H1 (cell line): Measurements from ENCODE around the gene ASPHD2. TPM values are rescaled to one million over a fixed set of nuclear protein-coding genes. Genes with fewer than 3 reads are reported as not detected.

ENCODE experiments used
- CTCF ChIA-PET: fragments of 300-600 bp; sonication (Branson Sonifier 250); formaldehyde crosslinking; loops from one replicate; lab custom pipeline; 2021; ENCODE audit not compliant: partially characterized antibody; lab: Charles Lee
- POLR2A ChIA-PET: fragments of 300-600 bp; sonication (Branson Sonifier 250); formaldehyde crosslinking; loops from one replicate; lab custom pipeline; 2021; ENCODE audit warnings: inconsistent platforms; ENCODE audit not compliant: partially characterized antibody; lab: Charles Lee
- DNase-seq, 2 experiments: peaks; one replicate each; pipeline versions ENCODE4 v3.0.0 to v3.0.0-alpha.2; 2010 to 2022; ENCODE audit warnings: low spot score in 2 of 2, low read depth in 1 of 2, mixed read lengths in 1 of 2
- FAIRE-seq: peaks from 2 replicates; lab custom pipeline; 2011; peaks lifted over from hg19 to GRCh38; lab: Jason Lieb, UNC
- H2AFZ ChIP-seq: 2 replicates; pipeline ENCODE4 v1.8.1; 2012; ENCODE audit warnings: low read length, inconsistent platforms
- H2AK5ac ChIP-seq: 2 replicates; pipeline ENCODE4 v1.6.1; 2013; ENCODE audit warnings: low read depth, low read length
- H2BK120ac ChIP-seq: replicated peaks from 2 replicates; pipeline ENCODE3; 2013; ENCODE audit warnings: low read depth, low read length, inconsistent platforms
- H2BK12ac ChIP-seq: 2 replicates; pipeline ENCODE4 v1.6.1; 2013; ENCODE audit warnings: low read depth, low read length
- H2BK15ac ChIP-seq: 2 replicates; pipeline ENCODE4 v1.6.1; 2013; ENCODE audit warnings: low read length
- H2BK20ac ChIP-seq: 2 replicates; pipeline ENCODE4 v1.6.1; 2013; ENCODE audit warnings: low read length
- H2BK5ac ChIP-seq: 2 replicates; pipeline ENCODE4 v1.6.1; 2013; ENCODE audit warnings: low read depth, low read length
- H3K14ac ChIP-seq: 2 replicates; pipeline ENCODE4 v1.6.1; 2013; ENCODE audit warnings: inconsistent platforms; ENCODE audit not compliant: insufficient read length
- H3K18ac ChIP-seq: 2 replicates; pipeline ENCODE4 v1.6.1; 2013; ENCODE audit warnings: low read length; ENCODE audit errors: extremely low read depth
- H3K23ac ChIP-seq: 2 replicates; pipeline ENCODE4 v1.6.1; 2013; ENCODE audit warnings: inconsistent platforms; ENCODE audit not compliant: insufficient read length
- H3K23me2 ChIP-seq: 2 replicates; pipeline ENCODE4 v1.6.1; 2013; ENCODE audit warnings: low read depth, low read length
- H3K27ac ChIP-seq: 2 replicates; pipeline ENCODE4 v1.6.1; 2011; ENCODE audit warnings: low read depth, low read length, inconsistent platforms
- H3K27me3 ChIP-seq, 4 experiments: replicated peaks in 1 of 4; 1 replicate in 1 of 4; 2 replicates in 3 of 4; pipeline versions ENCODE4 v1.6.1 to v1.8.1; 2011 to 2013; ENCODE audit warnings: low read length in 3 of 4, mild to moderate bottlenecking in 3 of 4, inconsistent platforms in 2 of 4, mixed read lengths in 2 of 4, moderate library complexity in 1 of 4; ENCODE audit not compliant: control insufficient read depth in 3 of 4, insufficient read depth in 3 of 4; ENCODE audit errors: extremely low read depth in 1 of 4
- H3K36me3 ChIP-seq, 4 experiments: 2 replicates each; pipeline versions ENCODE4 v1.6.1 to v1.8.1; 2011 to 2013; ENCODE audit warnings: mild to moderate bottlenecking in 4 of 4, low read length in 3 of 4, moderate library complexity in 2 of 4, control low read depth in 1 of 4, inconsistent platforms in 1 of 4; ENCODE audit not compliant: insufficient read depth in 4 of 4, control insufficient read depth in 2 of 4
- H3K4ac ChIP-seq: replicated peaks from 2 replicates; pipeline ENCODE3; 2013; ENCODE audit warnings: low read length, low read depth, mixed read lengths, inconsistent platforms; ENCODE audit not compliant: insufficient read length
- H3K4me1 ChIP-seq, 4 experiments: replicated peaks in 1 of 4; 1 replicate in 1 of 4; 2 replicates in 3 of 4; pipeline versions ENCODE4 v1.6.1 to v1.8.1; 2011 to 2013; ENCODE audit warnings: low read length in 3 of 4, inconsistent platforms in 2 of 4, mixed read lengths in 1 of 4; ENCODE audit not compliant: insufficient read depth in 4 of 4, control insufficient read depth in 3 of 4
- H3K4me2 ChIP-seq, 2 experiments: 2 replicates each; pipeline versions ENCODE4 v1.6.1 to v1.8.1; 2011 to 2013; ENCODE audit warnings: low read depth in 2 of 2, low read length in 2 of 2, control low read depth in 1 of 2, inconsistent platforms in 1 of 2, mild to moderate bottlenecking in 1 of 2; ENCODE audit not compliant: insufficient read depth in 1 of 2
- H3K4me3 ChIP-seq, 4 experiments: fragments of 200-600, 300-600 bp in 1 of 4; sonication (generic), shearing (Covaris generic), sonication (Bioruptor Twin) in 1 of 4; 2 replicates each; pipeline versions ENCODE4 v1.5.1 to v1.8.1; 2011 to 2016; ENCODE audit warnings: low read length in 4 of 4, low read depth in 3 of 4, control low read depth in 2 of 4, inconsistent platforms in 2 of 4, mild to moderate bottlenecking in 2 of 4, mixed read lengths in 1 of 4, moderate library complexity in 1 of 4; ENCODE audit not compliant: insufficient read depth in 2 of 4; ENCODE audit errors: extremely low read depth in 1 of 4
- H3K56ac ChIP-seq: replicated peaks from 2 replicates; pipeline ENCODE3; 2013; ENCODE audit warnings: low read depth, mild to moderate bottlenecking, mixed read lengths, low read length, inconsistent platforms; ENCODE audit not compliant: insufficient read length
- H3K79me1 ChIP-seq: 2 replicates; pipeline ENCODE4 v1.6.1; 2013; ENCODE audit warnings: low read depth, low read length, control low read depth
- H3K79me2 ChIP-seq, 2 experiments: 2 replicates each; pipeline versions ENCODE4 v1.6.1 to v1.8.1; 2012 to 2013; ENCODE audit warnings: low read length in 2 of 2, mild to moderate bottlenecking in 2 of 2, inconsistent platforms in 1 of 2; ENCODE audit not compliant: insufficient read depth in 2 of 2, control insufficient read depth in 1 of 2
- H3K9ac ChIP-seq, 4 experiments: replicated peaks in 1 of 4; 1 replicate in 1 of 4; 2 replicates in 3 of 4; pipeline versions ENCODE4 v1.6.1 to v1.8.1; 2011 to 2013; ENCODE audit warnings: low read depth in 3 of 4, low read length in 3 of 4, control low read depth in 2 of 4, mild to moderate bottlenecking in 2 of 4, moderate library complexity in 2 of 4, inconsistent platforms in 1 of 4; ENCODE audit errors: extremely low read depth in 1 of 4
- H3K9me3 ChIP-seq, 2 experiments: 2 replicates each; pipeline versions ENCODE4 v1.6.1 to v1.8.1; 2012 to 2013; ENCODE audit warnings: mild to moderate bottlenecking in 2 of 2, moderate library complexity in 2 of 2, control low read depth in 1 of 2, inconsistent platforms in 1 of 2, low read depth in 1 of 2, low read length in 1 of 2, mixed read lengths in 1 of 2; ENCODE audit not compliant: insufficient read depth in 2 of 2
- H4K20me1 ChIP-seq, 2 experiments: replicated peaks in 1 of 2; 2 replicates each; pipeline versions ENCODE3 to v1.8.1; 2011 to 2013; ENCODE audit warnings: inconsistent platforms in 2 of 2, low read length in 2 of 2, mild to moderate bottlenecking in 1 of 2; ENCODE audit not compliant: insufficient read depth in 2 of 2, control insufficient read depth in 1 of 2
- H4K5ac ChIP-seq: 2 replicates; pipeline ENCODE4 v1.6.1; 2013; ENCODE audit warnings: low read length, low read depth, mixed read lengths, inconsistent platforms; ENCODE audit not compliant: insufficient read length
- H4K8ac ChIP-seq: 2 replicates; pipeline ENCODE4 v1.8.0; 2013; ENCODE audit warnings: mild to moderate bottlenecking, moderate library complexity, low read length, inconsistent platforms; ENCODE audit not compliant: insufficient read depth; ENCODE audit errors: extremely low read depth
- H4K91ac ChIP-seq: replicated peaks from 2 replicates; pipeline ENCODE3; 2013; ENCODE audit warnings: low read length, mixed read lengths, inconsistent platforms; ENCODE audit not compliant: insufficient read length
- CTBP2 ChIP-seq: IDR thresholded peaks from 2 replicates; pipeline ENCODE4 v1.7.0; 2011; ENCODE audit warnings: borderline replicate concordance, mild to moderate bottlenecking, moderate library complexity, mixed read lengths, low read length; ENCODE audit not compliant: insufficient read depth, insufficient read length
- EZH2 ChIP-seq: fragments of 200-600 bp; sonication (generic); IDR thresholded peaks from 2 replicates; pipeline ENCODE4 v1.7.1; 2012; ENCODE audit warnings: low read depth, mild to moderate bottlenecking, moderate library complexity, low read length, inconsistent platforms; ENCODE audit not compliant: severe bottlenecking
- KDM5A ChIP-seq: fragments of 200-600 bp; IDR thresholded peaks from 2 replicates; pipeline ENCODE4 v1.7.1; 2012; ENCODE audit warnings: mild to moderate bottlenecking, low read length, inconsistent platforms, mixed read lengths
- RFX5 ChIP-seq: IDR thresholded peaks from 2 replicates; pipeline ENCODE4 v1.6.1; 2011; ENCODE audit warnings: low read depth, low read length, improper control_type of control experiment, borderline replicate concordance
- WGBS, 2 experiments: shearing (Covaris generic) in 1 of 2; methylation state at CpG; one replicate each; pipeline versions ENCODE4 v1.1.6 to v1.1.7; 2013 to 2015; ENCODE audit warnings: low lambda C conversion rate in 2 of 2, mixed read lengths in 2 of 2, inconsistent platforms in 1 of 2, low coverage in 1 of 2, missing lambda C conversion rate in 1 of 2; ENCODE audit not compliant: insufficient replicate concordance in 2 of 2, insufficient coverage in 1 of 2, insufficient read length in 1 of 2; ENCODE audit errors: extremely low coverage in 1 of 2, missing lambda C conversion rate in 1 of 2; 5-methylcytosine and 5-hydroxymethylcytosine counted together
- polyA plus RNA-seq, 7 experiments: library from polyadenylated mRNA; depleted of rRNA in 3 of 7; stranded (reverse) in 5 of 7; unstranded in 2 of 7; fragments of >200 nt in 5 of 7; fragments of 200-250 nt in 2 of 7; gene quantifications; 1 replicate in 5 of 7; 2 replicates in 1 of 7; 4 replicates in 1 of 7; pipeline versions ENCODE4 v1.2.1 to v1.2.3, GENCODE V29; 2011 to 2013; ENCODE audit warnings: missing spikeins in 2 of 7, mixed read lengths in 2 of 7
- total RNA-seq: library from RNA; stranded (reverse); fragmentation: NEBNext Ultra II Directional; extraction: Animal tissue kit (Norgen Biotek cat#: 25700); gene quantifications from 2 replicates; pipeline ENCODE4 v1.2.1, GENCODE V29; 2021

Gene ASPHD2
- total and polyA plus RNA-seq, 2 of the 8 experiments (the other 6 are each of a cell fraction or from before 2014, with no cell fraction given), result 7.2 to 11.0 TPM

DNA sequence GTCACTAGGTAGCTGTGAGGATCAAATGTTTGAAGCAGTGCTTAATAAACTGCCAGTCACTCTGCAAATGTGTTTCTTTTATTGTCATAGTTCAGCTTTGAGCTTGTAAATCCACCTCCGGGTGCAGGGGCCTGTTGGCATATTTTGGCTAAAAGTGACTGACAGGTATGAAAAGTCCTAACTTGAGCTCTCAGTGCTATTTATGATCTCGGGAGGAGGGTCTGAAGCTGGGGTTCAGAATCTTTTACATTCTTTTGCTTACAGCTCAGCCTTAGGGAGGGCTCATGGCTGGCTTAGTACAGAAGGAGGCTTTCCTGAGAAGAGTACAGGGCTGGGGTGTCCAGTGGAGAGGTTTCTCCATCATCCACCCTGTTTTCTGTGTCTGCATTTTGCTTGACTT, 1.5 kb downstream of the ASPHD2 start:
- H3K18ac ChIP-seq, result no peak overlapping the region
- no peaks in the 10 kb centered on the region; a peak in 1 of 4 replicates for H3K79me2 ChIP-seq
- TF ChIP-seq EZH2, result no peak
- no peak for TF ChIP-seq RFX5
- no peak for TF ChIP-seq CTBP2
- TF ChIP-seq KDM5A, result no peak
- H2AK5ac ChIP-seq, result no peak overlapping the region
- H3K4me2 ChIP-seq, result peak overlapping the region in 1 of 2 experiments; percentile 92; a peak in 2 of 4 replicates
- ChIA-PET POLR2A (interaction anchor here (0.9 to 3.3 kb wide), 6 partner anchors 14 to 242 kb away, joined by 3 to 15 read pairs (median 6); partner anchors contain the start of genes HPS4 and SRRD), CTCF (interaction anchor here (0.6 to 2.5 kb wide), 11 partner anchors 9 to 66 kb away, joined by 3 to 9 read pairs (median 4); no protein-coding TSS in a partner anchor)
- H3K56ac ChIP-seq, result no peak overlapping the region
- H3K4me3 ChIP-seq, result no peak overlapping the region
- H4K5ac ChIP-seq, result no peak overlapping the region
- no peak overlapping the region for H2AFZ ChIP-seq
- peaks cover 13% of the 10 kb centered on the region for H3K23me2 ChIP-seq
- no peak overlapping the region for H2BK15ac ChIP-seq
- H3K9ac ChIP-seq, result no peak overlapping the region
- H2BK12ac ChIP-seq, result no peak overlapping the region
- no peak overlapping the region for H3K27ac ChIP-seq
- no peak overlapping the region for H3K14ac ChIP-seq
- FAIRE-seq, result no peak
- H4K20me1 ChIP-seq, result no peaks in the 10 kb centered on the region
- WGBS, 2 experiments, result 83% methylated on average over 2 of the region's 2 CpGs; no CpG with 5 or more reads in 1 of the 2 experiments
- peaks cover 0 to 8% (median 2%) of the 10 kb centered on the region in 4 experiments; a peak in 4 of 7 replicates for H3K4me1 ChIP-seq
- no peak overlapping the region for H4K8ac ChIP-seq
- no peak overlapping the region for H3K4ac ChIP-seq
- H3K23ac ChIP-seq, result no peak overlapping the region
- H3K27me3 ChIP-seq, result peaks cover 0 to 6% (median 6%) of the 10 kb centered on the region in 4 experiments; a peak in 4 of 7 replicates
- no peak overlapping the region for H2BK5ac ChIP-seq
- no peak for DNase-seq
- H3K9me3 ChIP-seq, result no peaks in the 10 kb centered on the region
- H3K79me1 ChIP-seq, result peaks cover 3% of the 10 kb centered on the region
- no peak overlapping the region for H2BK120ac ChIP-seq
- peaks cover 0 to 7% (median 2%) of the 10 kb centered on the region in 4 experiments; a peak in 3 of 8 replicates for H3K36me3 ChIP-seq
- H4K91ac ChIP-seq, result no peak overlapping the region
- H2BK20ac ChIP-seq, result no peak overlapping the region
